ENCODE results near the gene HECTD4. TPM values are rescaled to one million over a fixed set of nuclear protein-coding genes. Genes with fewer than 3 reads are reported as not detected.

HECTD4 gene
- total RNA-seq, 1 experiment from 2014 or later: 24.6 TPM

GRCh38 chr12:112188130-112188830 is 194.0 kb downstream of the HECTD4 start:
- no peaks in the 10 kb centered on the region for H3K79me2 ChIP-seq (ENCODE audit: low read length)
- no TSS peak for BruUV-seq (replicated peaks)
- H3K9ac ChIP-seq (ENCODE audit: low read length): no peak overlapping the region
- CTCF ChIA-PET: no interaction called here
- no peaks in the 10 kb centered on the region for H3K4me1 ChIP-seq (ENCODE audit: insufficient read depth, low read length)
- H3K4me2 ChIP-seq (ENCODE audit: low read length): no peak overlapping the region
- no peaks in the 10 kb centered on the region for H3K9me3 ChIP-seq (ENCODE audit: low read length)
- H2AFZ ChIP-seq (ENCODE audit: low read length): no peak overlapping the region
- ATAC-seq: no peak
- no peak for DNase-seq
- no peak for TF ChIP-seq EZH2phosphoT487 (IDR thresholded peaks at IDR 0.05; ENCODE audit: borderline replicate concordance, low read length)
- TF ChIP-seq EZH2 (IDR thresholded peaks at IDR 0.05; ENCODE audit: low read length, unreplicated experiment): no peak
- no peak for TF ChIP-seq CTCF (conservative IDR thresholded peaks at IDR 0.05; ENCODE audit: low read depth, low read length)
- no peak overlapping the region for H3K4me3 ChIP-seq (ENCODE audit: low read length)
- H3K27ac ChIP-seq (ENCODE audit: low read length): no peak overlapping the region
- POLR2A ChIA-PET (ENCODE audit: unreplicated experiment): no interaction called here
- H3K36me3 ChIP-seq (ENCODE audit: low read depth, low read length): peaks cover 15% of the 10 kb centered on the region; the same call in 1 of the 2 replicates
- H3K27me3 ChIP-seq (ENCODE audit: low read length): no peaks in the 10 kb centered on the region
- intact Hi-C loops (cut with micrococcal nuclease): no loop called here
- no peaks in the 10 kb centered on the region for H3K9me2 ChIP-seq (replicated peaks; ENCODE audit: low read length)
- H4K20me1 ChIP-seq (ENCODE audit: low read length): no peaks in the 10 kb centered on the region
- H3F3A ChIP-seq (ENCODE audit: low read length, unreplicated experiment): no peaks in the 10 kb centered on the region

- no peak overlapping the region for H3K4me2 ChIP-seq (ENCODE audit: low read length)
- TF ChIP-seq EZH2phosphoT487 (IDR thresholded peaks at IDR 0.05; ENCODE audit: borderline replicate concordance, low read length) (no peak), CTCF (conservative IDR thresholded peaks at IDR 0.05; ENCODE audit: low read depth, low read length) (no peak), EZH2 (IDR thresholded peaks at IDR 0.05; ENCODE audit: low read length, unreplicated experiment) (no peak)
- H3K27me3 ChIP-seq (ENCODE audit: low read length): no peaks in the 10 kb centered on the region
- no peak overlapping the region for H2AFZ ChIP-seq (ENCODE audit: low read length)
- intact Hi-C loops (cut with micrococcal nuclease): no loop called here
- H3K79me2 ChIP-seq (ENCODE audit: low read length): no peaks in the 10 kb centered on the region
- H3K4me1 ChIP-seq (ENCODE audit: insufficient read depth, low read length): no peaks in the 10 kb centered on the region
- H4K20me1 ChIP-seq (ENCODE audit: low read length): no peaks in the 10 kb centered on the region
- no peaks in the 10 kb centered on the region for H3K9me3 ChIP-seq (ENCODE audit: low read length)
- H3F3A ChIP-seq (ENCODE audit: low read length, unreplicated experiment): no peaks in the 10 kb centered on the region
- H3K9me2 ChIP-seq (replicated peaks; ENCODE audit: low read length): no peaks in the 10 kb centered on the region
- no peak for ATAC-seq
- H3K27ac ChIP-seq (ENCODE audit: low read length): no peak overlapping the region
- ChIA-PET CTCF (no interaction called here), POLR2A (ENCODE audit: unreplicated experiment) (no interaction called here)
- BruUV-seq (replicated peaks): no TSS peak
- no peak overlapping the region for H3K4me3 ChIP-seq (ENCODE audit: low read length)
- H3K36me3 ChIP-seq (ENCODE audit: low read depth, low read length): peaks cover 13% of the 10 kb centered on the region; the same call in 1 of the 2 replicates
- no peak for DNase-seq
- H3K9ac ChIP-seq (ENCODE audit: low read length): no peak overlapping the region
Observed at GRCh38 chr12:112185093-112185923, 196.9 kb downstream of the HECTD4 start.

Measured in PC-3 (cell line).